HG02571 (cell line): ENCODE results near the gene CSTPP1.
"Not testable (repeated sequence)": the region's sequence is repeated elsewhere in the genome, so short reads cannot be mapped to it uniquely, and the experiment has no call there.

Source experiments
- ATAC-seq: cut with Tn5 transposase; IDR thresholded peaks from one replicate; pipeline ENCODE4 v1.9.1; 2021; ENCODE audit warnings: mild to moderate bottlenecking, moderate library complexity; ENCODE audit not compliant: unreplicated experiment

The CSTPP1 gene

GRCh38 chr11:47192111-47192510 is 255.6 kb downstream of the CSTPP1 start:
- no peak for ATAC-seq

DNA sequence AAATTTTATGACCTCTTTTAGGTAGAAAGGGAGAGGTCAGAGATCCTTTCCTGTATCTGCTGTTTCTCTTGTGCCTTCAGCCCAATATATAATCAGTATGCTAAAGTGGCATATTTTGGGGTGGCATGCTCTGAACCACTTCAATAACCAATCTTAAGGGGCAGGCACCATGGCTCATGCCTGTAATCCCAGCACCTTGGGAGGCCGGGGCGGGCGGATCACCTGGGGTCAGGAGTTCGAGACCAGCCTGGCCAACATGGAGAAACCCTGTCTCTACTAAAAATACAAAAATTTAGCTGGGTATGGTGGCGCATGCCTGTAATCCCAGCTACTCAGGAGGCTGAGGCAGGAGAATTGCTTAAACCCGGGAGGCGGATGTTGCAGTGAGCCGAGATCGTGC is 261.6 kb downstream of the CSTPP1 start:
- ATAC-seq: not testable (repeated sequence)

DNA sequence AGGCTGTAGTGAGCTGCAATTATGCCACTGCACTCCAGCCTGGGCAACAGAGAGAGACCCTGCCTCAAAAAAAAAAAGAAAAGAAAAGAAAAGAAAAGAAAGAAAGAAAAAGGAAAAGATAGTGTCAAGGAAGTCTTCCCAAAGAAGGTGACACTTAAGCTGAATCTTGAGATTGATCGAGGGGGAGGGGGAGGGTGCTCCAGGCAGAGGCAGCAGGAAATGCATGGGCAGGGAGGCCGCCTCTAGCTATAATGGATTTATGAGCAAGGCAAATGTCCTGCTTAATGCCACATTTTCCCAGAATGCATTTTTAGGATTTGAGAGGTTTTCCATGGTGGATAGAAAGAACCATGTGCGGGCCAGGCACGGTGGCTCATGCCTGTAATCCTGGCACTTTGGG is 264.5 kb downstream of the CSTPP1 start:
- no peak for ATAC-seq

DNA sequence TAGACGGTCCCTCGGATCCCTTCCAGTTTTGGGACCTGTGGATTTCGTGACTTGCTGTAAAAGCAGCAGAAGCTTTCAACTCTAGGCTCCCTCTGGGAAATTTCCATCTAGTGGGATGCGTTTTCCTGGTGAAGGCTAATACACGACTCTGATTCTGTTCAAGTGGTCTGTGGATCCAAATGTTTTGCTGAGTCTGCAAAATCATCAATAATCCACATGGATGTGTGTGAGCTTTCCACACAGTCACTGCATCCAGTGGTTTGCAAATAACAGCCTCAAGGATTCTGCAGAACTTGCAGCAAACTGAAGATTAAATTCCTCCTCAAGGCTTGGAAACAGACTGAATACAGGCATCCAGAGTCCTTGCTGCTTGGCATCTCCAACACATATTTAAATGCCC is 266.0 kb downstream of the CSTPP1 start:
- ATAC-seq: no peak

DNA sequence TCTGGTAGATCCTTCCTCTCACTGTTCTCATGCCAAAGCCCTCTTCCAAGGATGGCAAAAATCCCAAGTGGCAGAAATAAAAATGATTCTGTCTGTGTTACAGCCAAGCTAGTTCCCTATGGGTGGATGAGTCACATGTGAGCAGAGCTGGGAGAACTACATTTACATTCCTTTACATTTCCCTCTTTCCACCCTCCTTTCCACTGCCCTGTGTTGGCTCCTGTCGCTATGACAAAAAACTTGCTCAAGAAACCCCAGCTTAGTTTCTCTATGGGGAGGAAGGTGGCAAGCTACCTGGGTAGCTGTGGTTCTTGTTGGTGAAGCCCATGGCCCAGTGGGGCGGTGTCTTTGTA is 268.1 kb downstream of the CSTPP1 start:
- no peak for ATAC-seq

- not testable (repeated sequence) for ATAC-seq
Measured at GRCh38 chr11:47206577-47206976, 270.0 kb downstream of the CSTPP1 start.

GRCh38 chr11:47207459-47207858 is 270.9 kb downstream of the CSTPP1 start:
- no peak for ATAC-seq

DNA sequence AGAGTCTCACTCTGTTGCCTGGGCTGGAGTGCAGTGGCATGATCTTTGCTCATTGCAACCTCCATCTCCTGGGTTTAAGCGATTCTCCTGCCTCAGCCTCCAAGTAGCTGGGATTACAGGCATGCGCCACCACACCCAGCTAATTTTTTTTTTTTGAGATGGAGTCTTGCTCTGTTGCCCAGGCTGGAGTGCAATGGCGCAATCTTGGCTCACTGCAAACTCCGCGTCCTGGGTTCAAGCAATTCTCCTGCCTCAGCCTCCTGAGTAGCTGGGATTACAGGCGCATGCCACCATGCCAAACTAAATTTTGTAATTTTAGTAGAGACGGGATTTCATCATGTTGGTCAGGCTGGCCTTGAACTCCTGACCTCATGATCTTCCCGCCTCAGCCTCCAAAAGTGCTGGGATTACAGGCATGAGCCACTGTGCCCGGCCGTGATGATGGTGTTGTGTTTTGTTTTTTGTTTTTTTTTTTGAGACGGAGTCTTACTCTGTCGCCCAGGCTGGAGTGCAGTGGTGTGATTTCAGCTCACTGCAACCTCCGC is 271.5 kb downstream of the CSTPP1 start:
- not testable (repeated sequence) for ATAC-seq

- ATAC-seq: no peak
Measured at GRCh38 chr11:47208628-47209027, 272.1 kb downstream of the CSTPP1 start.
